ENCODE measurements around the gene MRPS17.

The MRPS17 gene

GRCh38 chr7:55973747-55974250 is 22.1 kb downstream of the MRPS17 start:
- DNase-seq: no peak

- peak; percentile 97 to 98 for DNase-seq
Measured at GRCh38 chr7:55975988-55976633, 24.4 kb downstream of the MRPS17 start.

GRCh38 chr7:55977831-55978230 is 26.2 kb downstream of the MRPS17 start:
- peak; percentile 86 to 89 for DNase-seq

- DNase-seq: no peak
Measured at GRCh38 chr7:55980266-55980665, 28.6 kb downstream of the MRPS17 start.

GRCh38 chr7:55983537-55983936 is 31.9 kb downstream of the MRPS17 start:
- no peak for DNase-seq

GRCh38 chr7:55992346-55992745 is 40.7 kb downstream of the MRPS17 start:
- no peak for DNase-seq

GRCh38 chr7:55996856-55997500 is 45.3 kb downstream of the MRPS17 start:
- DNase-seq: no peak

GRCh38 chr7:56003749-56004148 is 52.1 kb downstream of the MRPS17 start:
- no peak for DNase-seq

Data from SHP77 (cell line).